Sciatic nerve (tissue), 2 donors: ENCODE data around the gene REXO2. TPM values are rescaled to one million over a fixed set of nuclear protein-coding genes. Genes with fewer than 3 reads are reported as not detected.

Experiments
- ATAC-seq: fragments of 200-7000 bp; cut with Tn5 transposase; one replicate; pipeline ENCODE4 v1.9.1; 2020; ENCODE audit warnings: mild to moderate bottlenecking, moderate library complexity
- DNase-seq: peaks from one replicate; pipeline ENCODE4 v3.0.0-alpha.2; 2020; ENCODE audit warnings: low spot score
- intact Hi-C: fragments of 100-400 bp; cut with DNase I; formaldehyde crosslinking; loops from one replicate; pipeline ENCODE4 v1.14.2; 2022
- total RNA-seq: library from RNA; stranded (reverse); fragmentation: NEBNext Ultra II Directional; extraction: Animal tissue kit (Norgen Biotek cat#: 25700); gene quantifications from one replicate; pipeline ENCODE4 v1.2.1, GENCODE V29; 2021
- donor health status: DM: no; HTN: no; CAD: no.
- donor health status: DM: no; HTN: no; CAD: no.

REXO2 gene
- total RNA-seq, 1 donor from 2014 or later = 80.4 TPM

GRCh38 chr11:114438303-114438702 is 964 bp upstream of the REXO2 start:
- DNase-seq (no peak), ATAC-seq (no peak)
- intact Hi-C loops = no loop called here

- DNase-seq (no peak), ATAC-seq (no peak)
- intact Hi-C loops = no loop called here
Measured at GRCh38 chr11:114440121-114440860, 1.0 kb downstream of the REXO2 start.

GRCh38 chr11:114440971-114441763 is 1.9 kb downstream of the REXO2 start:
- no peak for ATAC-seq
- DNase-seq = no peak
- intact Hi-C loops = no loop called here

GRCh38 chr11:114441921-114442320 is 2.7 kb downstream of the REXO2 start:
- intact Hi-C loops = no loop called here
- no peak for DNase-seq
- ATAC-seq = no peak

GRCh38 chr11:114442536-114442935 is 3.3 kb downstream of the REXO2 start:
- ATAC-seq = no peak
- intact Hi-C loops = no loop called here

GRCh38 chr11:114447444-114447843 is 8.2 kb downstream of the REXO2 start:
- no peak for DNase-seq
- ATAC-seq = no peak
- intact Hi-C loops = no loop called here

More at GRCh38 chr11:114442536-114442935, 3.3 kb downstream of the REXO2 start:
- no peak for DNase-seq

- ATAC-seq = no peak
- DNase-seq = no peak
- intact Hi-C loops = no loop called here
Measured at GRCh38 chr11:114447892-114448291, 8.6 kb downstream of the REXO2 start.

GRCh38 chr11:114448749-114449482 is 9.6 kb downstream of the REXO2 start:
- intact Hi-C loops = no loop called here
- ATAC-seq (no peak), DNase-seq (no peak)

GRCh38 chr11:114449845-114450244 is 10.6 kb downstream of the REXO2 start:
- intact Hi-C loops = no loop called here
- DNase-seq = no peak
- ATAC-seq = no peak

- intact Hi-C loops = no loop called here
- no peak for ATAC-seq
- no peak for DNase-seq
Measured at GRCh38 chr11:114452399-114452798, 13.1 kb downstream of the REXO2 start.

GRCh38 chr11:114463999-114464398 is 24.7 kb downstream of the REXO2 start:
- intact Hi-C loops = no loop called here
- no peak for DNase-seq
- no peak for ATAC-seq

GRCh38 chr11:114466742-114467141 is 27.5 kb downstream of the REXO2 start:
- intact Hi-C loops = no loop called here
- no peak for ATAC-seq
- no peak for DNase-seq

GRCh38 chr11:114472661-114473060 is 33.4 kb downstream of the REXO2 start:
- ATAC-seq (no peak), DNase-seq (no peak)
- intact Hi-C loops = no loop called here

GRCh38 chr11:114478001-114478410 is 38.7 kb downstream of the REXO2 start:
- DNase-seq = no peak
- ATAC-seq = no peak
- intact Hi-C loops = no loop called here

GRCh38 chr11:114478768-114479167 is 39.5 kb downstream of the REXO2 start:
- DNase-seq = no peak
- intact Hi-C loops = no loop called here
- no peak for ATAC-seq

- no peak for DNase-seq
- intact Hi-C loops = no loop called here
- no peak for ATAC-seq
Measured at GRCh38 chr11:114479331-114479730, 40.1 kb downstream of the REXO2 start.

GRCh38 chr11:114482114-114482513 is 42.8 kb downstream of the REXO2 start:
- ATAC-seq (no peak), DNase-seq (no peak)
- intact Hi-C loops = no loop called here

- ATAC-seq (no peak), DNase-seq (no peak)
- intact Hi-C loops = no loop called here
Measured at GRCh38 chr11:114483929-114484328, 44.7 kb downstream of the REXO2 start.

GRCh38 chr11:114496915-114497314 is 57.6 kb downstream of the REXO2 start:
- ATAC-seq = no peak
- DNase-seq = no peak
- intact Hi-C loops = no loop called here

GRCh38 chr11:114499756-114500155 is 60.5 kb downstream of the REXO2 start:
- ATAC-seq = no peak
- DNase-seq = no peak
- intact Hi-C loops = no loop called here
